Lower leg skin (tissue), 3 donors: ENCODE measurements around the gene PRRT1B.

Experiments used
- CTCF ChIP-seq, 3 donors: fragments of 450-650 bp; IDR thresholded peaks; one replicate each; pipeline ENCODE4 v1.5.1; 2016; ENCODE audit warnings: antibody characterized with exemption in 3 of 3, mild to moderate bottlenecking in 3 of 3, moderate library complexity in 2 of 3
- POLR2A ChIP-seq, 2 donors: fragments of 450-650 bp; IDR thresholded peaks; one replicate each; pipeline ENCODE4 v1.6.1; 2016 to 2017; ENCODE audit warnings: antibody characterized with exemption in 2 of 2, mild to moderate bottlenecking in 1 of 2, moderate library complexity in 1 of 2

GRCh38 chr9:131583836-131584555 lies 38.7 kb downstream of the PRRT1B start:
- no peak for TF ChIP-seq CTCF (IDR thresholded peaks at IDR 0.05)
- no peak for TF ChIP-seq POLR2A (IDR thresholded peaks at IDR 0.05)
